Stimulated activated CD4-positive, alpha-beta T cell treated with anti-CD3 and anti-CD28 coated beads, Interleukin-1b, Interleukin-23, amount 100 ng/mL, for 1 hour (primary cell): ENCODE data around the gene RSPH1.

Source experiments
- DNase-seq, 2 donors: peaks; one replicate each; pipeline ENCODE4 v3.0.0-alpha.2; 2020; ENCODE audit warnings: low read depth in 2 of 2

The RSPH1 gene

GRCh38 chr21:42467140-42467983, 28.7 kb downstream of the RSPH1 start:
- no peak for DNase-seq

GRCh38 chr21:42466700-42467099, 29.3 kb downstream of the RSPH1 start:
- DNase-seq = no peak

- DNase-seq = no peak
Measured at GRCh38 chr21:42465803-42466127, 30.3 kb downstream of the RSPH1 start.

- no peak for DNase-seq
Measured at GRCh38 chr21:42465008-42465802, 30.8 kb downstream of the RSPH1 start.

DNA sequence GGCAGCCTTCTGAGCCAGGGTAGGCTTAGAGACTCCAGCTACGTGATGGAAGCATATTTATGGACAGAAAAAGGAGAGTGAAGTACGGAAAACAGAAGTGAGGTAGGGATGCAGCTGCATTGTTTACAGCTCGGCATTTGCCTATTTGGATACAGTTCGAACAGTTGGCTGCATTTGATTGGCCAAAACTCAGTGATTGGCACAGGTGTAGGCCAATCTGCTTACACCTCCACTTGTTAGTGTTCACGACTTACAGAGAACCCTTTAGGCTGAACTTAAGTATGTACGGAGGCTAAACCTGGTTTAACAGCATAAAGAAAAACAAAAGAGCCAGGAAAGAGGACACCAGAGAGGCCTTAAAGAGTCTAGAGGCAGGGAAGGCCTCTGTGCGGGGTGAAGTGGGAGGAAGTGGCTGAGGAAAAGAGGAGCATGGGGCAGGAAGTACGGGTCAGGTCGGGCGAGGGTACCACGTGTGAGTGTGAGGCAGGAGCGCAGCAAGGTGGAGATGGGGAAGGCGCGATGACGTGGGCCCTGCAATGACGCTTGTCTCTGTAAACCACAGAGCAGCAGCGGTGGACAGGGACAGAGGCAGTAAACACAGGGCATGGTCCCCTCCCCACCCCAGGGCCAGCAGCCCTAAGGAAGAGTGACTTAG, 32.0 kb downstream of the RSPH1 start:
- DNase-seq = peak; percentile 27 to 43

- DNase-seq = no peak
Measured at GRCh38 chr21:42461881-42462877, 33.8 kb downstream of the RSPH1 start.

- no peak for DNase-seq
Measured at GRCh38 chr21:42461185-42461520, 34.9 kb downstream of the RSPH1 start.

DNA sequence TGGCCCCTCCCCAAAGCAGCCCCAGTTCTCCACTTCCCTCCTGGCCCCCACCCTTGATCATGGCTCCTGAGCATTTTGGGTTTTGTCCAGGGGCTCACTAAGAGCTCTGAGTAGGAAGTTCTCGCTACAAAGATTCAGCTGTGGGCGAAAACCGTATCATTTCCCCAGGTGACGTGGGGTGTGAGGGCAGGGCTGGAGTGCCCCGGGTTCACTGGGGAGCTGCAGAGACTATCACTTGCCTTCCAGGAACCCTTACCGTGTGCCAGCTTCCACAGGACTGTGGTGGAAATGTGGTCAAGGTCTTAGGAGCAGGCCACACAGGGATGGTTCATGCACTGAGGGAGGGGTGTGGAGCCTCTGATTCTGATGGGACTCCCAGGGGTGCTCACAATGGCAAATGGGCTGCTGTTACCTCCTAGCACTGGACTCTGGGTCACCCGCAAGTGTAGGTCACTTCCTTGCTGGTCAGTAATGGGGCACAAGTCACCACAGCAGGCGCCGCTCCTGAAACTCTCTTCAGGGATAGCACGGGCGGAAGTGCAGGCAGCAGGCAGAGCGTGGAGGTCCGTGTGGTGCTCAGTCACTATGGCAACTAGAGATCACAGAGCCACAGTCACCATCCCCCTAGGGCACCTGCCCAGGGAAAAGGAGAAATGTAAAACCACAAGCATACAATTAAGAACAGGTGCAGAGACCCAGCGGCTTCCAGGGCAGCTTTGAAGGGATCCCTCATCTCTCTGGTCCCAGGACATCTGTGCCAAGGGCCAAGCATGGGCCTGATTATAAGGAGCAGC, 35.4 kb downstream of the RSPH1 start:
- DNase-seq = no peak

DNA sequence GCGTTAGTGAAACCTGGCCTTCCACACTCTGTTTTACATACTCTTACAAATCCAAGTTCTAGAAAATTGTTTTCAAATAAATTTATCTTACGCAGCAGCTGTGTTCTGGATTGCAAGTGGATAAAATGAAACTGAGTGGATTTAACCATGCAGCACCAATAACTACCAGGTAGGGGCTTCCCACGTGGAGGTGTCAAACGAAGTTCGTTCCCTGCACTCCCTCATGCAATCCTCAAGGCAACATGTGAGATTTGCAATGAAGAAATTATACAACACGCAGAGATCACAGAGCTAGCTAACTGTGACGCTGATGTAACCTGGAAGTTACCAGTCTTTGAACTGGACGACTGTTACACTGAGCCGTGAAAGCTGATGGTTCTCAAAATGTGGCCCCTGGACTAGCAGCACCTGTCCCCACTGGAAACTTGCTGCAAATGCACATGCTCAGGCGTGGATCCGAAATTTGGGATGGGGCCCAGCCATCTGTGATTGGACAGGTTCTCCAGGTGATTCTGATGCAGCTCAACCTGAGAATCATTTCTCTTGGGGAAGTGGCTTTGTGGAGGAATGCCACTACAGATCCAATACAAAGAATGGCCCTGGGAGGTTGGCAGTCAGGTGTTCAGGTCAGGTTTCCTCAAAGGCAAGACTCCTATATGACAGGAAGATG, 36.3 kb downstream of the RSPH1 start:
- DNase-seq = no peak

- no peak for DNase-seq
Measured at GRCh38 chr21:42459082-42459460, 37.0 kb downstream of the RSPH1 start.

DNA sequence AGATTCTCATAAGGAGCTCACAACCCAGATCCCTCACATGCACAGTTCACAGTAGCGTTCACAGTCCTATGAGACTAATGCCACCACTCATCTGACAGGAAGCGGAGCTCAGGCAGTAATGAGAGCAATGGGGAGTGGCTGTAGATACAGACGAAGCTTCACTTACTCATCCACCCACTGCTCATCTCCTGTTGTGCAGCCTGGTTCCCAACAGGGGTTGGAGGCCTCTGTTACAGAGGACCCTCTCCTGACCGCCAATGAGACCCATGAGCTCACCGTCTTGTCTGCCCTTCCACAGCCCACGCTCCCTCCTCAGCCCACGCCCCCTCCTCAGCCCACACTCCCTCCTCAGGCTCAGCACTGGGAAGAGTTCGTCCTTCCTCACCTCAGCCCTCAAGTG, 39.6 kb downstream of the RSPH1 start:
- peak; percentile 6 to 21 for DNase-seq

GRCh38 chr21:42455754-42456440, 40.1 kb downstream of the RSPH1 start:
- DNase-seq = no peak

DNA sequence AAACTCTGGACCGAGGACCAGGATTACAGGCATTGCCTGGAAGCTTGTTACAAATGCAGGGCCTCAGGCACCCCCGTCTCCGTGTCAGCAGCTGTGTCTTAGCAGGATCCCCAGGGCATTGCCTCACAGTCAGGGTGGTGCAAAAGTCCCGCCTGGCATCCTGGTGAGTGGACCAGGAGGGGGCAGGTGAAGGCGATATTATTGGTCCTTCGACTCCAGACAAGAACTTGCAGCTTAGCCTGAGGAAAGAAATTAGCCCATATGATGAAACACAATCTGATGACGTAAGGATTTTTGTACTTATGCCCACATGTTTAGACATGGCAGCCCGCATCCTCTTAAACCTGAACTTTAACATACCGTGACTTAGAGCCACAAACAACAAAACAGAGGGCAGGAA, 40.8 kb downstream of the RSPH1 start:
- no peak for DNase-seq

GRCh38 chr21:42454786-42455185, 41.2 kb downstream of the RSPH1 start:
- no peak for DNase-seq

DNA sequence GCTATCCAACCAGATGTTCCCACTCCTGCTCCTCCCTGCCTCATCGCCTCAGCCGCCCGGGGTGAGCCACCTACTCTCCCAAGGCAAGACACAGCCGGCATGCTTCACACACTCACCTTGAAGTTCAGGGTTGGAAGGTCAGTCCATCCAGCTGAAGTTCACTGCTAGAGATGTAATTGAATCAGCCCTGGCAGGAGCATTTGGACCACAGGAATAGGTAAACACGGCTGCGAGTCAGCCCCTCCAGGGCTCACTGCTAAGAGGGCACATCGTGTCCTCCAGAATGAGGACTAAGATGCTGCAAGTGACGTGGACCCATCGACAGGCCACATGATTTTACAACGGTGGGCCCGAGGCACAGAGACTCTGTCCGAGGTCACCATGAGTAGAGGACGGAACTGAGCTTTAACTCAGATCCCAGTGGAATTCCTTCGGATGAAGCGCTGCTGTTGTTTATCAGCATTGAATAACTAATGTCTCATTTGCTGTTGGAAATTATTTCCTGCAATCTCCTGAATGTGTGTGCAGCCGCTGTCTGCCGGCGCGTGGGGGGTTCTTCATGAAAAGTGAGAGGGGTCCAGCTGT, 41.9 kb downstream of the RSPH1 start:
- no peak for DNase-seq

- DNase-seq = no peak
Measured at GRCh38 chr21:42453224-42453985, 42.6 kb downstream of the RSPH1 start.

GRCh38 chr21:42452401-42453223, 43.4 kb downstream of the RSPH1 start:
- DNase-seq = no peak

DNA sequence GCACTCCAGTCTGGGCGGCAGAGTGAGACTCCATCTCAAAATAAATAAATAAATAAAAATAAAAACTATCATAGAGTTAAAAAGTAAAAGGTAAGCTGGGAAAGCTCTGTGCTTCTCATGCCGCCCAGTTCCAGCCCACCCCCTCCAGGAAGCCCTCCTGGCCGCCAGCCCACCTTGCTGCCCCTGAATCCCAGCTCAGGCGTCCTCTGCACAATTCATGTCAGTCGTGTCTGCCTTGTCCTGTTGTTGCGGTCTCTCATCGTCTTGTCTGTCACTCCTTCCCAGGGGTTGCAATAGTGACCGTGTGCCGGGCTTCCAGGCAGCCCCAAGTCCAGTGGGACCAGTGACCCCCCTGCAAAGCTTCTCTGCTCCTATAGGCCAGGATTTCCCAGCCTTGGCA, 44.1 kb downstream of the RSPH1 start:
- DNase-seq = no peak
